HUDEP-2 (cell line): ENCODE results near the gene NCAN.
"Not testable (repeated sequence)": the region's sequence is repeated elsewhere in the genome, so short reads cannot be mapped to it uniquely, and the experiment has no call there.

Experiments used
- DNase-seq, 76 experiments: peaks; one replicate each; lab custom pipeline; 2025; ENCODE audit not compliant: unreplicated experiment in 76 of 76; lab: John Stamatoyannopoulos, UW

The NCAN gene

DNA sequence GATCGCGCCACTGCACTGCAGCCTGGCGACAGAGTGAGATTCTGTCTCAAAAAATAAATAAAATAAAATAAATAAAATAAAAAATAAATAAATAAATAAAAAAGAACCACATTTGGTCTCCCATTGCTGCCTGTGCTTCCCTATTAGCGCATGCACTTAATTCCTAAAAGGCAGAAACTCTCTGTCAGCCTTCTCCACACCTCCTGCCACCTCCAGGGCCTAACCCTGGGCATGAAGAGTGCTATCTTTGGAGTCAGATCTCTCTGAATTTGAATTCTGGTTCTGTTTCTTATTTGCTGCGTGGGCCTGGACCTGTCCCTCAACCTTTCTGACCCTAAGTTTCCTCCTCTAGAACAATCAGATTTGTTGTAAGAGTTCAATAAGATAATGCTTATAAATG lies 11.3 kb downstream of the NCAN start:
- DNase-seq = no peak

GRCh38 chr19:19223636-19224035 lies 11.9 kb downstream of the NCAN start:
- DNase-seq = no peak

GRCh38 chr19:19224150-19224851 lies 12.5 kb downstream of the NCAN start:
- no peak for DNase-seq

GRCh38 chr19:19224852-19225494 lies 13.2 kb downstream of the NCAN start:
- peak in 74 of 76 experiments; percentile 61 to 95 (median 86) for DNase-seq

DNA sequence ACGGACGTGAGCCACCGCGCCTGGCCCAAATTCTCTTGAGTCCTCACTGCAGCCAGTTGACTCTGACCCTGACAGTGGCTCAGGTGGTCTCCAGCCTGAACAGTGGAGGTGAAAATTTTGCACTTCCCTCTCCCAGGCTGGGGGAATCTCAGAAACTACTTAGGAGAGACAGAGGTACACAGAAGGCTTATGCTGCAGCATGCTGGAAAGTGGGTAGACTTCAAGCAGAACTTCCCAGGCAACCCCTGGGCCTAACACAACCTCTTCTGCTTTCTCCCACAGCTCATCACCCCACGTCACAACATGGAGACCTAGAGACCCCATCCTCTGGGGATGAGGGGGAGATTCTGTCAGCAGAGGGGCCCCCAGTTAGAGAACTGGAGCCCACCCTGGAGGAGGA lies 14.4 kb downstream of the NCAN start:
- no peak for DNase-seq

GRCh38 chr19:19226663-19227062 lies 14.9 kb downstream of the NCAN start:
- no peak for DNase-seq

DNA sequence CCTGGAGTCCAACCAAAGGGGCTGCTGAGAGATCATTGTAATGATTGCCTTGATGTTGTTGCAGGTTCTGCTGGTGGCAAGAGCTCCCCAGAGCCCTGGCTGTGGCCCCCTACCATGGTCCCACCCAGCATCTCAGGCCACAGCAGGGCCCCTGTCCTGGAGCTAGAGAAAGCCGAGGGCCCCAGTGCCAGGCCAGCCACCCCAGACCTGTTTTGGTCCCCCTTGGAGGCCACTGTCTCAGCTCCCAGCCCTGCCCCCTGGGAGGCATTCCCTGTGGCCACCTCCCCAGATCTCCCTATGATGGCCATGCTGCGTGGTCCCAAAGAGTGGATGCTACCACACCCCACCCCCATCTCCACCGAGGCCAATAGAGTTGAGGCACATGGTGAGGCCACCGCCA lies 15.5 kb downstream of the NCAN start:
- DNase-seq = no peak

GRCh38 chr19:19229701-19230100 lies 17.9 kb downstream of the NCAN start:
- no peak for DNase-seq

GRCh38 chr19:19230999-19231398 lies 19.2 kb downstream of the NCAN start:
- no peak for DNase-seq

DNA sequence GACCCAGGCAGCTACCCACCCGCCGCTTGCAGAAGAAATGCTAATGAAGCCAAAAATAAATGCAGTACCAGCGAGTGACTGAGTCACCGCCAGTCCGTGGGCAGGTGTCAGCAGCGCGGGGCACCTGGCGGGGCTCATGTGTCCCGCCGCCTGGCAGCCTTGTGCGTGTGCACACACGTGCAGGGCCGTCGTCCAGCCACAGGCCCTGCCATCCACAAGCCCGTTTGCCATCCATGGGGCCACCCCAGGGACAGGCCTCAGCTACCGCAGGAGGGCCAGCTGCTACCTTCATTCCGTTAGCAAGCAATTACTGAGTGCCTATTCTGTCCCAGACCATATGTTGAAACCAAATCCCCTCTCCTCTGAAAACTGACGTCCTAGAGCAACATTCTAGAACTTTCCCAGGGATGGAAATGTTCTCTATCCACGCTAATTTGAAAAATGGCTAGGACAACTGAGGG lies 20.5 kb downstream of the NCAN start:
- DNase-seq = no peak

DNA sequence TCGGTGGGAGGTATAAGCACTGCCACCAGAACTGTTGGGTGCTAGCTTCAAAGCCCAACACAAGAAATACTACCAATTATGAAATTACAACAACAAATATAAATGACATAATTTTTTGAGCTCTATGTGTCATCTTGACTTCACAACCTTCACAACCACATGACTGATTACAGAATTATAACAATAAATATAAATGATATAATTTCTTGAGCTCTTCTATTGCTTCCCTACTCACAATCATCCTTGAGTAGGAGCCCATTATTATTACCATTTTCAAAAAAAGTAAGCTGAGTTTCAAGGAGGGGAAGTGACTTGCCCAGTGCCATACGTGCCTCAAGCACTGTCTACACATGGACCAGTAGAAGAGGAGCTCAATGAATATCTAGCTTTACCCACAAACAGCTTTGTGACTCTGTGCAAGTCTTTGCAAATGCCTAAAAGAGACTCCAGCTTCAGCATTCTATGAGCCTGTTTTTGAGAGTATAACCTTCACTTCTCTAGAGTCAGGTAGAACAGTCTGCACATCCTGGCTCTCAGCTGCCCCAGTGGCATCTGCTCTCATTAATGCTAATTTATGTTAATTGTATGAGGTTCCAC lies 22.6 kb downstream of the NCAN start:
- no peak for DNase-seq

- DNase-seq = no peak
Observed at GRCh38 chr19:19236173-19236572, 24.4 kb downstream of the NCAN start.

DNA sequence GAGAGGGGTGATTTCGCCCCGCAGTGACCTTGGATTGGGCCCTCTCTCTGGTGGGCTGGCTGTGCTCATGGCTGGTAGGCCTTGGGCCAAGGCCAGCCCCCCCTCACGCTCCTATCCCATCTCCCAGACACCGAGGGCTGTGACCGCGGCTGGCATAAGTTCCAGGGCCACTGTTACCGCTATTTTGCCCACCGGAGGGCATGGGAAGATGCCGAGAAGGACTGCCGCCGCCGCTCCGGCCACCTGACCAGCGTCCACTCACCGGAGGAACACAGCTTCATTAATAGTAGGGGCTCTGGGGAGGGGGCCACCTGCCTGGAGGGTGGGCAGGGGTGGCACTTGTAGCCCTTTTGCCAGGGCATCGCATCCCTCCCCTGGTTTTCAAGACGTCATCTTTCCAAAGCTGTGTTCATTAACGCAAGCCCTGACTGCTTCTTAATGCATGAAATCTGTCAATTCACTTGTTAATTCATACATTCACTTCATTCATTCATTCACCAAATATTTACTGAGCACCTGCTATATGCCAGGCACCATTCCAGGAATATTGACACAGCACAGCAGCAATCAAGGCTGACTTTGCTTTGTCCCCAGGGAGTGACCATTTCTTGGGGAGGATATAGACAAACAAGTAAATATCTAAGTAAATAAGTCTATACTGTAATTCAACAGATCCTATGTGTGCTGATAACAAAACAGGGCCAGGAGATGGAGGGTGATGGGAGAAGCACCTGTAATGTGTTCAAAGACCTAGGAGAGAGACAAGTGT lies 26.6 kb downstream of the NCAN start:
- DNase-seq = no peak

GRCh38 chr19:19239675-19240074 lies 27.9 kb downstream of the NCAN start:
- no peak for DNase-seq

GRCh38 chr19:19240476-19240875 lies 28.7 kb downstream of the NCAN start:
- DNase-seq = no peak

- no peak for DNase-seq
Observed at GRCh38 chr19:19250196-19250801, 38.5 kb downstream of the NCAN start.

GRCh38 chr19:19253409-19253808 lies 41.7 kb downstream of the NCAN start:
- DNase-seq = not testable (repeated sequence)

DNA sequence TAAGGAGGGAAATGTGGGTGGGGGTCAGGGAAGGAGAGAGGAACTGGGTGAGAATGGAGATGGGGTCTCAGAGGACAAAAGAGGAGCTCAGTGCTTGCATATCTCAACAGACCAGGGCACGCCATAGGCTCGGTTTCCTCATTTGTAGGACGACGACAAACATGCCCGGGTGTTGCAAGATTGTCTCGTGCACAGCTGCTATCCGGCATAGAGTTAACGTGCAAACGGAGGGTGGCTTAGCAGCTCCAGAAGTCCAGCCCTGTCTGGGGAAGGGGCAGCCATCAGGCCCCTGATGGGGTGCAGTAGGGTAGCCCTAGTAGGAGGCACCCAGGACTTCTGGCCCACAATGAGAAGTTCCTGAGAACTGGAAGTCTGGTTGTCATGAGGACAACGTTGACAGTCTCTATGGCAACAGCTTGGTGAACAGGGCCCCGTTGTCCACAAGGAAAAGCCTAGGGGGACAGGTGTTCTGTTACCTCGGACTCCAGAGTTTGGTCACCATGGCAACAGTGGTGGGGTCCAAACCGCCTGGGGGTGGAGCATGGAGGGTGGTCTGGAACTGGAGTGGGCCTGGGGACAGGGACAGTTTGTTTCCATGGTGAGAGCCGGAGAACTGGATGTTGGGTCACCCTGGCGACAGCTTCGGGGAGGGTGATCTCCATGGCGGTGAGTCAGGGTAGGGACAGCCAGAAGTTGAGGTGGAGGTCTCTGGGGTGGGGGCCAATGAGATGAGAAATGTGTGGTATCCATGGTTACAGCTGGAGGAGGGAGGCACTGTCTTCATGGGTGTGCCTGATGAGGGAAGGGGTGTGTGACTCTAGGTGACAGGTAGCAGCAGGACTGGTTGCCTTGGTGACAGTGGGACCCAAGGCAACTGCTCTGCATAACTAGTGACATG lies 44.6 kb downstream of the NCAN start:
- no peak for DNase-seq

DNA sequence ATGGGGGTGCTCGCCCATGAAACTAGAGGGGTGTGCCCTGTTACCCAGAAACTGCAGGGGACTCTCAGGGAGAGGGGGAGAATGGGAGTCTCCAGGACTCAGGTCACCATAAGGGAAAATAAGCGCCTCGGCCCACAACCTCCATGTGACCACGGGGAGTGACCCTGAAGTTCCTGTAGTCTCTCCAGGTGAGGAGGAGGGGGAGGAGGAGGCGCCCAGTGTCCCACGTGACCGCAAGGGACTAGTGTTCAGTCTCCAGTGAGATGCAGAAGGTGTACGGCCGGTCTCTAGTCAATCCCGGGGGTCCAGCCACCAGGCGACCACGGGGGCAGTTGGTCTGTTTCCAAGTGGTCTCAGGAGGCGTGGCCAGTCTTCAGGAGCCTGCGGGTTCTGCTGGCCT lies 45.4 kb downstream of the NCAN start:
- DNase-seq = no peak
